Suprapubic skin (tissue), 4 donors: ENCODE data around the gene SUPT4H1. TPM values are rescaled to one million over a fixed set of nuclear protein-coding genes. Genes with fewer than 3 reads are reported as not detected.

Source experiments
- DNase-seq, 2 donors: peaks; one replicate each; pipeline ENCODE4 v3.0.0-alpha.2; 2019; ENCODE audit warnings: low spot score in 2 of 2
- H3K27ac ChIP-seq: fragments of 200-600 bp; sonication (generic); one replicate; pipeline ENCODE4 v1.5.1; 2019
- H3K27me3 ChIP-seq: fragments of 200-600 bp; sonication (generic); one replicate; pipeline ENCODE4 v1.5.1; 2019
- H3K36me3 ChIP-seq: fragments of 200-600 bp; sonication (generic); one replicate; pipeline ENCODE4 v1.5.1; 2019
- H3K4me1 ChIP-seq: fragments of 200-600 bp; sonication (generic); one replicate; pipeline ENCODE4 v1.5.1; 2019
- H3K4me3 ChIP-seq: fragments of 200-600 bp; sonication (generic); one replicate; pipeline ENCODE4 v1.5.1; 2019; ENCODE audit warnings: mild to moderate bottlenecking
- H3K9me3 ChIP-seq: fragments of 200-600 bp; sonication (generic); one replicate; pipeline ENCODE4 v1.5.1; 2019
- EP300 ChIP-seq: sonication (generic); formaldehyde crosslinking; IDR thresholded peaks from one replicate; pipeline ENCODE4 v1.6.1; 2017; ENCODE audit warnings: antibody characterized with exemption
- POLR2A ChIP-seq, 2 donors: fragments of 450-650 bp; IDR thresholded peaks; one replicate each; pipeline ENCODE4 v1.6.1; 2017; ENCODE audit warnings: antibody characterized with exemption in 2 of 2, mild to moderate bottlenecking in 2 of 2, moderate library complexity in 2 of 2
- POLR2AphosphoS5 ChIP-seq, 3 donors: sonication (generic); formaldehyde crosslinking; IDR thresholded peaks; one replicate each; pipeline ENCODE4 v1.6.1; 2017; ENCODE audit warnings: antibody characterized with exemption in 3 of 3
- WGBS: methylation state at CpG from one replicate; pipeline ENCODE4 v1.1.5; 2018; 5-methylcytosine and 5-hydroxymethylcytosine counted together
- total RNA-seq, 4 donors: library from RNA; depleted of rRNA; stranded (reverse); fragments of >200 nt; gene quantifications; one replicate each; pipeline ENCODE4 v1.1.0, GENCODE V29; 2016
- TF ChIP-seq, protein P1 (sequence below), 2 donors: fragments of 200-600 bp in 1 of 2; fragments of 450-650 bp in 1 of 2; sonication (generic) in 1 of 2; IDR thresholded peaks; one replicate each; pipeline ENCODE4 v1.5.1; 2016 to 2019; ENCODE audit warnings: antibody characterized with exemption in 2 of 2, mild to moderate bottlenecking in 1 of 2, moderate library complexity in 1 of 2

The SUPT4H1 gene
- total RNA-seq, 4 donors from 2014 or later: 33.8 to 48.3 (median 40.3) TPM

DNA sequence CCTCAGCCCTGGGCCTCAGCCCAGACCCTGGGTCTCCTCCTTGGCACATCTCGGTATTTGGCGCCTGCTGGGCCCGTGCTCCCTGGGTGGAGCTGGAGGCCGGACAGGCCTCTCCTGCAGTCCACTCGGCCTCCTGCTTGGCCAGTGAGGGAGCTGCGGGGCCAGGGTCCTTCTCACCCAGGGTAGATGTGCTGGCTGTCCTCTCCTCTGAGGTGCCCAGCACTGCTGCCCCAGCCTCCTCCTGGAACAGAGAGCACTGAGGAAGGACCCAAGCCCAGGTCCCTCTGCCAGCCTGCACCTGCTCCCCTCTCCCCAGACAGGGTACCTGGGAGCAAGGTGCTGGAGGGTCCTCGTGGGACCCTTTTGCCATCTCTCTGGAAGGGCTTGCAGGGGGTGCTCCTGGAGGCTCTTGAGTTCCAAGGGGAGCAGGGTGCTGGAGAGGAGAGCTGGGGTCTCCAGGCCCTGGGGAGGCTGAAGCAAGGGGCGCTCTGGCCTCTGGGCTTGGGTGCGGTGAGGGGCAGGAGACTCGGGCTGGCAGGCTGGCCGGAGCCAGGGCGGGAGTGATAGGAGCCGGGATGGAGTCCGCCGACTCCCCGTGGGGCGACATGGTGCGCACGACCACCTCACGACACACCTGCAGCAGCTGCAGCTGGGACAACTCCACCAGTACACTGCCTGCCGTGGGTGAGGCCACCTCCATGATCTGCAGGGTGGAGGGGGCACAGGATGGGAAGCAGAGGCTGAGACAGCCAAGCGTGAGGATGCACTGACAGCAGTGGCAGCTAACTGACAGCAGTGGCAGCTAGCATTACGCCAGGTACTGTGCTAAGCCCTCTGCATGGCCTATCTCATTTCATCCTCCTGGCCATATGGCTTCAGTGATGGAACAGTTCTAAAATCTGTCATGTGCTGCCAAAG is 41.2 kb downstream of the SUPT4H1 start:
- Histone ChIP-seq H3K9me3 (no peaks in the 10 kb centered on the region), H3K36me3 (no peaks in the 10 kb centered on the region), H3K4me3 (no peak overlapping the region), H3K4me1 (no peaks in the 10 kb centered on the region), H3K27ac (no peak overlapping the region), H3K27me3 (no peaks in the 10 kb centered on the region)
- 81% methylated on average over 8 of the region's 23 CpGs for WGBS
- TF ChIP-seq POLR2AphosphoS5 (IDR thresholded peaks at IDR 0.05) (no peak), POLR2A (IDR thresholded peaks at IDR 0.05) (no peak), EP300 (no peak)
- TF ChIP-seq, protein P1, sequence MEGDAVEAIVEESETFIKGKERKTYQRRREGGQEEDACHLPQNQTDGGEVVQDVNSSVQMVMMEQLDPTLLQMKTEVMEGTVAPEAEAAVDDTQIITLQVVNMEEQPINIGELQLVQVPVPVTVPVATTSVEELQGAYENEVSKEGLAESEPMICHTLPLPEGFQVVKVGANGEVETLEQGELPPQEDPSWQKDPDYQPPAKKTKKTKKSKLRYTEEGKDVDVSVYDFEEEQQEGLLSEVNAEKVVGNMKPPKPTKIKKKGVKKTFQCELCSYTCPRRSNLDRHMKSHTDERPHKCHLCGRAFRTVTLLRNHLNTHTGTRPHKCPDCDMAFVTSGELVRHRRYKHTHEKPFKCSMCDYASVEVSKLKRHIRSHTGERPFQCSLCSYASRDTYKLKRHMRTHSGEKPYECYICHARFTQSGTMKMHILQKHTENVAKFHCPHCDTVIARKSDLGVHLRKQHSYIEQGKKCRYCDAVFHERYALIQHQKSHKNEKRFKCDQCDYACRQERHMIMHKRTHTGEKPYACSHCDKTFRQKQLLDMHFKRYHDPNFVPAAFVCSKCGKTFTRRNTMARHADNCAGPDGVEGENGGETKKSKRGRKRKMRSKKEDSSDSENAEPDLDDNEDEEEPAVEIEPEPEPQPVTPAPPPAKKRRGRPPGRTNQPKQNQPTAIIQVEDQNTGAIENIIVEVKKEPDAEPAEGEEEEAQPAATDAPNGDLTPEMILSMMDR (IDR thresholded peaks at IDR 0.05): no peak
- DNase-seq: peak in 1 of 2 donors; percentile 43

DNA sequence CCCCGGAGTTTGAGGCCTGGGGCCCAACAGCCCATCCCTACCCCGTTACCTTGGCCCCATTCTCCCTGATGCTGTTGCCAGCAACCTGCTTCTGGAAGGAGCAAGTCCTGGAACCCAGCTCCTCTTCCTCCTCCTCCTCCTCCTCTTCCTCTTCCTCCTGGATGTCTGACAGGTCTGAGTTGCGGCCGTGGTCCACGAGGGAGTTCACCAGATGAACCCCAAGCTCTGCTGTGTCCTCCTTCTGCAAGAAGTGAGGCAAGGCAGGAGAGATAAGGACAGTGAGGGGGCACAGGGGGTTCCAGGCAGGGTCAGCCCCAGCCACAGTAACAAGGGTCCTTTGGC is 42.1 kb downstream of the SUPT4H1 start:
- no peak for TF ChIP-seq EP300
- no peak for TF ChIP-seq POLR2AphosphoS5 (IDR thresholded peaks at IDR 0.05)
- TF ChIP-seq, protein P1 (IDR thresholded peaks at IDR 0.05): no peak
- TF ChIP-seq POLR2A (IDR thresholded peaks at IDR 0.05): no peak
- DNase-seq: no peak
- WGBS: 71% methylated on average over 5 of the region's 5 CpGs

DNA sequence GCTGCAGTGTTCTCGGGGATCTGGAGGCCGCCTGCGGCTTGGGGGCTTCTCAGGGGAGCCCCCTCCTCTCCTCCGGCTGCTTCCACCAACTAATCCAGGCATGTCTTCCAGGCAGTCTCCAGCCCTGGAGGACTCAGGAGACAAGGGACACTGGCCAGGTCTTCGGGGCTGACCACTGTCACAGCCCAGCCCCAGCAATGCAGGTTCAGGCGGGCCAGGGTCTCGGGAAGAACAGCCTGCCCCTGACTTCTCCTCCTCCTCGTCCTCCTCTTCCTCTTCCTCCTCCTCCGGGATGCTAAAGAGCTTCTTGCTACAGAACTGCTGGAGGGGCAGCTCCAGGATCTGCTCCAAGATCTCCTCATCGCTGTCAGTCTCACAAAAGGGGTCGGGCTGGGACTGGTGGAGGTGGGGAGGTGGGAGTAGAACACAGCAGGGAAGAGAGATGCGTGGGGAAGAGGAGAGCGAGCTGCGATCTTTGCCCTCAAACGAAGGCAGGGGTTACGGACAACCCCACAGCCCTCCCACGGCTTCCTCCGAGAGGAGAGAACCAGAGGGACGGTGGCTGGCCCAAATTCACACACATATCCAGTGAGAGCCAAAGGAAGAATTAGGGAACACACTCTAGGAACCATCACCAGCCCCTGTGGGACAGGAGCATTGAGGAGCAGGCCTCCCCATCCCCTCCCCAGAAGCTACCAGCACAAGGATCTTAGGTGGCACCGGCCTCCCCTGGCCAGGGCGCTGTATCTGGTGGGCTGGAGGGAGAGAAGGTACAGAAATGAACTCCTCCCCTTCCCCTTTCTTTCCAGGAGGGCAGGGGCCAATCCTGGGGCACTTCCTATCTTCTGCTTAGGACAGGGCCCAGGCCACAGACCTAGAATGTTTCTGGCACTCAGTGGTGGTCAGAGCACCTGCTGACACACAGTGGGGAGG is 42.8 kb downstream of the SUPT4H1 start:
- DNase-seq: no peak
- no peak overlapping the region for H3K4me3 ChIP-seq
- no peak for TF ChIP-seq POLR2A (IDR thresholded peaks at IDR 0.05)
- TF ChIP-seq POLR2AphosphoS5 (IDR thresholded peaks at IDR 0.05): no peak
- TF ChIP-seq EP300: no peak
- TF ChIP-seq, protein P1 (IDR thresholded peaks at IDR 0.05): no peak

More for the DNA sequence above, 42.1 kb downstream of the SUPT4H1 start:
- Histone ChIP-seq H3K27me3 (no peaks in the 10 kb centered on the region), H3K4me1 (no peaks in the 10 kb centered on the region), H3K36me3 (no peaks in the 10 kb centered on the region), H3K4me3 (no peak overlapping the region), H3K9me3 (no peaks in the 10 kb centered on the region), H3K27ac (no peak overlapping the region)

DNA sequence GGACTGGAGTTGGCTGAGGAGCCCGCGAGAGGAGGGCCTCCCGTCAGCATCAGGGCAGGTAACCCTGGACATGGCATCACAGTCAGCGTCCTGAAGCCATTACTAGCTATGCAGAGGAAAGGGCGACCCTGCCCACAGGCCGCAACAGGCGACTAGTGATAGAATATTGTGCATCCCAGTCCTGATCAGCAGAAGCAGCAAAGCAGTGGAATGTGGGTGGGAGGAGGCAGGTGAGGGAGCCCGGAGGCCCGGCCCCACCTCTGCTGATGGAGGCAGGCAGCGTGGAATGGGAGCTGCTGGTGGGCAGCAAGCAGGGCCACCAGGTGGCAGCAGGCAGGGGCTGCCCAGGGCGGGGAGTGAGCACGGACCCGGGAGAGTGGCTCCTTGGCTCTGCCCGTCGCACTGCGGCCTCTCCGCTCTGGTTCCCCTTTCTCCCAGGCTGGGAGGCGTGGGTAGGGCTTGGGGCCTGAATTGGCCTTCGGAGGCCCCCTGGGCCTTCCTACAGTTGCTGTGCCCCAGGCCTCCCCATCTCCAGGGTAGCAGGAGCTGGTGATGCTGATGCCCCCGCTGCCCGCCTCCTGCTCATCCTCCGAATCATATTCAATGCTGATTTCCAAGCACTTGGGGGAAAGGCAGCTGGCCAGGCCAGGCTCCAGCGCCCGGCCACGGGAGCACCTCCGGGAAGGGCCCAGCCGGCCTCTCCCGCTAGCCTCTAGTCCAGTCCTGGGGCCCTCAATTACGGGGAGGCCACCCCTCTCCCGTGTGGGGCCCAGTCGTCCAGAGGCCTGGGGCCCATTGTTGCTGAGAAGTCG is 43.6 kb downstream of the SUPT4H1 start:
- no peak overlapping the region for H3K4me3 ChIP-seq
- H3K9me3 ChIP-seq: no peaks in the 10 kb centered on the region
- no peaks in the 10 kb centered on the region for H3K36me3 ChIP-seq
- no peaks in the 10 kb centered on the region for H3K27me3 ChIP-seq
- 79% methylated on average over 22 of the region's 32 CpGs for WGBS
- no peak for DNase-seq
- H3K27ac ChIP-seq: no peak overlapping the region
- no peak for TF ChIP-seq EP300
- no peak for TF ChIP-seq POLR2A (IDR thresholded peaks at IDR 0.05)
- no peak for TF ChIP-seq POLR2AphosphoS5 (IDR thresholded peaks at IDR 0.05)
- TF ChIP-seq, protein P1 (IDR thresholded peaks at IDR 0.05): no peak
- H3K4me1 ChIP-seq: no peaks in the 10 kb centered on the region

More for the DNA sequence above, 42.8 kb downstream of the SUPT4H1 start:
- Histone ChIP-seq H3K27ac (no peak overlapping the region), H3K9me3 (no peaks in the 10 kb centered on the region), H3K27me3 (no peaks in the 10 kb centered on the region), H3K36me3 (no peaks in the 10 kb centered on the region), H3K4me1 (no peaks in the 10 kb centered on the region)
- 87% methylated on average over 16 of the region's 21 CpGs for WGBS
